ENCODE measurements around the gene SERPINA5. TPM values are rescaled to one million over a fixed set of nuclear protein-coding genes. Genes with fewer than 3 reads are reported as not detected.

The SERPINA5 gene
- total and polyA plus RNA-seq, 2 of the 13 experiments (the other 11 are each of a cell fraction or from before 2014, with no cell fraction given) = 449 to 498 TPM

- TF ChIP-seq ZNF281 (CRISPR knock-in tag; IDR thresholded peaks at IDR 0.05; ENCODE audit: borderline replicate concordance) (peak; percentile 55; the same call in 1 of the 2 replicates), NFKBIZ (CRISPR knock-in tag; IDR thresholded peaks at IDR 0.05) (peak; percentile 73; the same call in 1 of the 2 replicates), ZNF687 (CRISPR knock-in tag; IDR thresholded peaks at IDR 0.05) (no peak), DR1 (CRISPR knock-in tag; IDR thresholded peaks at IDR 0.05) (peak; percentile 79; the same call in 1 of the 2 replicates), SNAPC2 (CRISPR knock-in tag; IDR thresholded peaks at IDR 0.05) (0 out of 2 replicates have a peak, but pooled peaks have one; percentile 32), ARID3A (IDR thresholded peaks at IDR 0.05; ENCODE audit: low read depth, low read length) (0 out of 2 replicates have a peak, but pooled peaks have one; percentile 12), FOXJ3 (CRISPR knock-in tag; IDR thresholded peaks at IDR 0.05; ENCODE audit: borderline replicate concordance) (peak; percentile 26; the same call in 1 of the 2 replicates), MYPOP (CRISPR knock-in tag; IDR thresholded peaks at IDR 0.05) (peak; percentile 59; the same call in 1 of the 2 replicates), MTF1 (CRISPR knock-in tag; IDR thresholded peaks at IDR 0.05) (0 out of 2 replicates have a peak, but pooled peaks have one; percentile 13), ZBTB33 (CRISPR knock-in tag; IDR thresholded peaks at IDR 0.05) (no peak), FOXA3 (CRISPR knock-in tag; IDR thresholded peaks at IDR 0.05) (peak; percentile 30; the same call in 1 of the 2 replicates), BORCS8-MEF2B (CRISPR knock-in tag; IDR thresholded peaks at IDR 0.05) (0 out of 2 replicates have a peak, but pooled peaks have one; percentile 55), ZBTB44 (CRISPR knock-in tag; IDR thresholded peaks at IDR 0.05) (peak; percentile 95; the same call in 1 of the 2 replicates), ZNF180 (CRISPR knock-in tag; IDR thresholded peaks at IDR 0.05; ENCODE audit: borderline replicate concordance, low read depth) (no peak), WIZ (CRISPR knock-in tag; IDR thresholded peaks at IDR 0.05) (no peak)
These were observed 30.9 kb downstream of the SERPINA5 start, which contains the start of gene SERPINA3 (continued) for GRCh38 chr14:94612174-94612573.
